ENCODE measurements around the gene ZBTB40.

ZBTB40 gene

GRCh38 chr1:22451702-22452480, at the start of gene ZBTB40:
Gene ZBTB40, plus strand, starts transcription at chr1:22451851. Its CDS starts 38,098 bp downstream, at chr1:22489949.
- peak; percentile 96 for DNase-seq

- DNase-seq, result no peak
Measured at GRCh38 chr1:22402356-22403053, 49.1 kb upstream of the ZBTB40 start.

GRCh38 chr1:22404486-22404885, 47.2 kb upstream of the ZBTB40 start:
- no peak for DNase-seq

- no peak for DNase-seq
Measured at GRCh38 chr1:22406722-22407495, 44.7 kb upstream of the ZBTB40 start.

GRCh38 chr1:22408230-22408629, 43.4 kb upstream of the ZBTB40 start:
- no peak for DNase-seq

GRCh38 chr1:22410401-22410800, 41.2 kb upstream of the ZBTB40 start:
- DNase-seq, result no peak

GRCh38 chr1:22410928-22411495, 40.6 kb upstream of the ZBTB40 start:
- DNase-seq, result no peak

GRCh38 chr1:22411589-22411988, 40.1 kb upstream of the ZBTB40 start:
- no peak for DNase-seq

GRCh38 chr1:22412932-22413727, 38.5 kb upstream of the ZBTB40 start:
- no peak for DNase-seq

GRCh38 chr1:22413799-22414198, 37.9 kb upstream of the ZBTB40 start:
- DNase-seq, result no peak

- no peak for DNase-seq
Measured at GRCh38 chr1:22414244-22414751, 37.4 kb upstream of the ZBTB40 start.

- no peak for DNase-seq
Measured at GRCh38 chr1:22415489-22415888, 36.2 kb upstream of the ZBTB40 start.

- DNase-seq, result peak; percentile 76
Measured at GRCh38 chr1:22416555-22417454, 34.8 kb upstream of the ZBTB40 start.

- no peak for DNase-seq
Measured at GRCh38 chr1:22417466-22417865, 34.2 kb upstream of the ZBTB40 start.

GRCh38 chr1:22418312-22418711, 33.3 kb upstream of the ZBTB40 start:
- no peak for DNase-seq

GRCh38 chr1:22418933-22419382, 32.7 kb upstream of the ZBTB40 start:
- DNase-seq, result no peak

- peak; percentile 46 for DNase-seq
Measured at GRCh38 chr1:22420455-22421053, 31.1 kb upstream of the ZBTB40 start.

GRCh38 chr1:22426781-22427180, 24.9 kb upstream of the ZBTB40 start:
- DNase-seq, result no peak

GRCh38 chr1:22428672-22429071, 23.0 kb upstream of the ZBTB40 start:
- no peak for DNase-seq

GRCh38 chr1:22431965-22432364, 19.7 kb upstream of the ZBTB40 start:
- no peak for DNase-seq

GRCh38 chr1:22434717-22435116, 16.9 kb upstream of the ZBTB40 start:
- DNase-seq, result no peak

All from NCI-H1436 (cell line).